Esophagus squamous epithelium (tissue), 5 donors: ENCODE data around the gene TSPAN5. TPM values are rescaled to one million over a fixed set of nuclear protein-coding genes. Genes with fewer than 3 reads are reported as not detected.

Experiments used
- DNase-seq: peaks from one replicate; lab custom pipeline; 2025; lab: John Stamatoyannopoulos, UW
- H3K27ac ChIP-seq, 4 donors: fragments of 200-600 bp; sonication (generic); one replicate each; pipeline ENCODE4 v1.5.1; 2016 to 2019; ENCODE audit warnings: mild to moderate bottlenecking in 1 of 4
- H3K27me3 ChIP-seq, 4 donors: fragments of 200-600 bp; sonication (generic); 1 replicate in 3 of 4; 2 replicates in 1 of 4; pipeline versions ENCODE4 v1.5.1 to v1.6.0; 2017 to 2021; ENCODE audit warnings: antibody characterized with exemption in 1 of 4
- H3K36me3 ChIP-seq, 3 donors: fragments of 200-600 bp; sonication (generic); one replicate each; pipeline ENCODE4 v1.5.1; 2016 to 2019
- H3K4me1 ChIP-seq, 3 donors: fragments of 200-600 bp; sonication (generic); one replicate each; pipeline ENCODE4 v1.5.1; 2017 to 2019
- H3K4me3 ChIP-seq, 4 donors: fragments of 200-600 bp; sonication (generic); 1 replicate in 3 of 4; 2 replicates in 1 of 4; pipeline ENCODE4 v1.5.1; 2016 to 2019; ENCODE audit warnings: mild to moderate bottlenecking in 2 of 4, moderate library complexity in 1 of 4
- H3K9me3 ChIP-seq, 3 donors: fragments of 200-600 bp; sonication (generic); one replicate each; pipeline ENCODE4 v1.5.1; 2016 to 2019
- POLR2A ChIP-seq, 4 donors: fragments of 450-650 bp; IDR thresholded peaks; one replicate each; pipeline ENCODE4 v1.6.1; 2017; ENCODE audit warnings: antibody characterized with exemption in 4 of 4, mild to moderate bottlenecking in 4 of 4, moderate library complexity in 3 of 4
- WGBS, 2 donors: methylation state at CpG; one replicate each; pipeline ENCODE4 v1.1.5; 2018; 5-methylcytosine and 5-hydroxymethylcytosine counted together
- intact Hi-C: fragments of 100-400 bp; cut with DNase I; formaldehyde crosslinking; loops from one replicate; pipeline ENCODE4 v1.15.0; 2022
- total RNA-seq, 4 donors: library from RNA; depleted of rRNA; stranded (reverse); fragments of >200 nt; gene quantifications; one replicate each; pipeline ENCODE4 v1.1.0, GENCODE V29; 2016
- TF ChIP-seq, protein P1 (sequence below), 6 experiments: fragments of 450-650 bp in 4 of 6; fragments of 200-600 bp in 2 of 6; sonication (generic) in 2 of 6; IDR thresholded peaks; one replicate each; pipeline ENCODE4 v1.5.1; 2016 to 2019; ENCODE audit warnings: antibody characterized with exemption in 6 of 6, mild to moderate bottlenecking in 4 of 6, moderate library complexity in 4 of 6
- donor health status: DM: yes; HTN: yes; CAD: no.

TSPAN5 gene
- total RNA-seq, 4 donors from 2014 or later: 10.9 to 19.0 (median 13.9) TPM

DNA sequence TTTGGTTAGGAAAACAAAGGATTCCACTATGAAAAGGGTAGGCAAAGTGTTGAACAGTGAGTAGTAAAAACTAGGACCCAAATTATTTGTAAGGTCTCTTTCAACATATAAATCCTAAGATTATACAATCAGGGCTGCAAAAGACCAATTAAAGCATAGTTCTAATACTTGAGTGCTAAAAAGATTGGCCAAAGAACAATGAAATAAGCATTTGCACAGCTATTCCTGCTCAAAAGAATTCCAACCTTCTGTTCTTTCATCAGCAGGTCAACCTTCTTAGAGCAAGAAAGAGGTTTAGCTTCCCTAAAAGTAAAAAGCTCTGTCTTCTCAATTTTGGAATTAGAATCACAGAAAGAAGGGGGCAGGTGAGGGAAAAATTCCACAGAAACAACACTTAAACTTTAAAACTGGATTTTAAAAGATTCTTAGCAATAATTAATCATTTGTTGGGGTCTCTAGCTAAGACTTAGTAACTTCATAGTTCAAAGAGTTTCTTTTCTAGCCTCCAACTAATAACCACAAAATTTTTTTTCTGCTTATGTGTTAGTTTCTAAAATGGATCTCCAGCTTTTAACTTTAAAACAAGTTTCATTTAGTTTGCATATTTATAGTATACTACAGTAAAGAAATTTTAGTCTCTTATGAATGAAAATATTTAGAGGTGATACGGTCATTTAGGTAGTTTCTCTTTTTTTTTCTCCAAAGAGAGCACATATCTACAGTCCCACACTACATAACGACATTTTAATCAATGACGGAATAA lies 16.3 kb downstream of the TSPAN5 start:
- no peak overlapping the region for H3K4me3 ChIP-seq
- H3K27ac ChIP-seq: no peak overlapping the region
- WGBS, 2 donors: 85 to 94% methylated on average over 3 of the region's 3 CpGs
- no peaks in the 10 kb centered on the region for H3K27me3 ChIP-seq
- DNase-seq: no peak
- H3K36me3 ChIP-seq: no peaks in the 10 kb centered on the region
- TF ChIP-seq, protein P1, sequence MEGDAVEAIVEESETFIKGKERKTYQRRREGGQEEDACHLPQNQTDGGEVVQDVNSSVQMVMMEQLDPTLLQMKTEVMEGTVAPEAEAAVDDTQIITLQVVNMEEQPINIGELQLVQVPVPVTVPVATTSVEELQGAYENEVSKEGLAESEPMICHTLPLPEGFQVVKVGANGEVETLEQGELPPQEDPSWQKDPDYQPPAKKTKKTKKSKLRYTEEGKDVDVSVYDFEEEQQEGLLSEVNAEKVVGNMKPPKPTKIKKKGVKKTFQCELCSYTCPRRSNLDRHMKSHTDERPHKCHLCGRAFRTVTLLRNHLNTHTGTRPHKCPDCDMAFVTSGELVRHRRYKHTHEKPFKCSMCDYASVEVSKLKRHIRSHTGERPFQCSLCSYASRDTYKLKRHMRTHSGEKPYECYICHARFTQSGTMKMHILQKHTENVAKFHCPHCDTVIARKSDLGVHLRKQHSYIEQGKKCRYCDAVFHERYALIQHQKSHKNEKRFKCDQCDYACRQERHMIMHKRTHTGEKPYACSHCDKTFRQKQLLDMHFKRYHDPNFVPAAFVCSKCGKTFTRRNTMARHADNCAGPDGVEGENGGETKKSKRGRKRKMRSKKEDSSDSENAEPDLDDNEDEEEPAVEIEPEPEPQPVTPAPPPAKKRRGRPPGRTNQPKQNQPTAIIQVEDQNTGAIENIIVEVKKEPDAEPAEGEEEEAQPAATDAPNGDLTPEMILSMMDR (IDR thresholded peaks at IDR 0.05): no peak
- TF ChIP-seq POLR2A (IDR thresholded peaks at IDR 0.05): no peak
- H3K9me3 ChIP-seq: no peaks in the 10 kb centered on the region
- intact Hi-C loops: no loop called here
- H3K4me1 ChIP-seq: peaks cover 0 to 37% (median 0%) of the 10 kb centered on the region in 3 donors

DNA sequence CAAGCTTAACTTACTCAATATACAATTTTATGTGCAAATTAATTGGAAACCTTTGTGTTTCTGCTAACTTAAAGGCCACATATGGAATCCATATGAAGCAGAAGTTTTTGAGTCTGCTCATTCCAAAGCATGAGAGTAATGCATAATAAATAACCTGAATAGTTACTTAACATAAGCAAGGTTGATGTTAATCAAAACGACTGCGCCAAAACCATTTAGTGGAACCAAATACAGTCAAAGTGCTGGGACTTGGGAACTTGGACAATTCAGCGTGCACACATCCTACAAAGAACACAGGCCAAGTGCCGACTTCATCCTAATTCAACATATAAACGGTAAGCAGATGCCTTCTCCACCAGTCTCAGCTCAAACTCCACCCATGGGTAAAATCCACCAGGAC lies 17.0 kb downstream of the TSPAN5 start:
- no peaks in the 10 kb centered on the region for H3K36me3 ChIP-seq
- no peaks in the 10 kb centered on the region for H3K27me3 ChIP-seq
- no peak overlapping the region for H3K27ac ChIP-seq
- 78 to 83% methylated on average over 5 of the region's 5 CpGs for WGBS, 2 donors
- H3K4me1 ChIP-seq: peaks cover 0 to 37% (median 0%) of the 10 kb centered on the region in 3 donors
- H3K9me3 ChIP-seq: no peaks in the 10 kb centered on the region
- DNase-seq: no peak
- intact Hi-C loops: no loop called here
- no peak overlapping the region for H3K4me3 ChIP-seq
- TF ChIP-seq, protein P1 (IDR thresholded peaks at IDR 0.05): no peak
- TF ChIP-seq POLR2A (IDR thresholded peaks at IDR 0.05): no peak

DNA sequence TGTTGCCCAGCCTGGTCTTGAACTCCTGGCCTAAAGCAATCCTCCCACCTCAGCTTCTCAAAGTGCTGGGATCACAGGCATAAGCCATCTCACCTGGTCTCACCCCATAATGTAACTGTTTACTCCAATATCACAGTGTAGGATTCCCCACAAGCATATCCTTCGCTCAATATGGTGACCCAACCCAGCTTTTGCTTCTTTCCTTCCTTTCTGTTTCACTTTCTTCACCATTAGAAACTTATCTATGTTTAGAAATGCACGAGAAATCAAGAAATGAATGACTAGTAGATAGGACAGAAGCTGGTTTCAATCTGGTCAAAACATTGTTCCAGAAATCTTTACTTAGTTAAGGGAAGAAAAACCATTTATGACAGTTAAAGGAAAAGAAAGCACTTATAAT lies 18.9 kb downstream of the TSPAN5 start:
- H3K27me3 ChIP-seq: no peaks in the 10 kb centered on the region
- no peak for DNase-seq
- no peaks in the 10 kb centered on the region for H3K9me3 ChIP-seq
- H3K27ac ChIP-seq: no peak overlapping the region
- intact Hi-C loops: no loop called here
- H3K4me1 ChIP-seq: peaks cover 0 to 34% (median 0%) of the 10 kb centered on the region in 3 donors
- no peak for TF ChIP-seq POLR2A (IDR thresholded peaks at IDR 0.05)
- TF ChIP-seq, protein P1 (IDR thresholded peaks at IDR 0.05): no peak
- H3K4me3 ChIP-seq: no peak overlapping the region
- H3K36me3 ChIP-seq: no peaks in the 10 kb centered on the region
- 55 to 89% methylated on average over 2 of the region's 2 CpGs for WGBS, 2 donors

DNA sequence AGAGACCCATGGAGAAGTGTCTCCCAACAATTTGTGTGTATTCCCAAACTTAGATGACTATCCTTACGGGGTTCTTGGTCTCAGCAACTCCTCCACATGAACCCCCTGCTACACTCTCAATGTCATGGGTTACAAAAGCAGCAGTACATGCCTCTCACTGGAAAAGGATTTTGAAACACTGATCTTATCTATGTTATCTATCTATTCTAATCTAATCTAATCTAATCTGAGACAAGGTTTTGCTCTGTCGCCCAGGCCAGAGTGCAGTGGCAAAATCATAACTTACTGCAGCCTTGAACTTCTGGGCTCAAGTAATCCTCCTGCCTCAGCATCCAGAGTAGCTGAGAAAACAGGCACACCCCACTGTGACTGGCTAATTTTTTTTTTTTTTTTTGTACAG lies 19.3 kb downstream of the TSPAN5 start:
- H3K9me3 ChIP-seq: no peaks in the 10 kb centered on the region
- H3K4me1 ChIP-seq: peaks cover 0 to 32% (median 0%) of the 10 kb centered on the region in 3 donors
- no peak overlapping the region for H3K4me3 ChIP-seq
- intact Hi-C loops: no loop called here
- H3K36me3 ChIP-seq: no peaks in the 10 kb centered on the region
- 92 to 96% methylated on average over 2 of the region's 2 CpGs for WGBS, 2 donors
- no peak for TF ChIP-seq POLR2A (IDR thresholded peaks at IDR 0.05)
- TF ChIP-seq, protein P1 (IDR thresholded peaks at IDR 0.05): no peak
- H3K27me3 ChIP-seq: no peaks in the 10 kb centered on the region
- H3K27ac ChIP-seq: no peak overlapping the region
- DNase-seq: no peak

DNA sequence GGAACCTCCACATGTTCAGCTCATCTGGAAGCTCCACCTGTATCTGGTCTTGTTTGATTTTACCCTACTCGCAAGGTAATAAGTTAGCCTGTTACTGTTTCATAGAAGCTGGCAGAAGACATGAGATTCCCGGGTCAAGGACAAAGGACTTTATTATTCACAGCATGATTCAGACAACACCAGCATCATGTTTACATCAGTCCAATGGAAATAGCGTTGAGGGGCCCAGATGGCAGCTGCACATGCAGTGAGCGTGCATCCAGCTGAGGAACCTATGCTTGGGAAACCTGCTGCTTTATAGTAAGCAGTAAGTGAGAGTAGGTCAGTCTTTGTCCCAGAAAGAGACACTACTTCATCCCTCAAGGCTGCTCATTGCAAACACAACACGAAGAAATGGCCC lies 19.8 kb downstream of the TSPAN5 start:
- peaks cover 0 to 28% (median 0%) of the 10 kb centered on the region in 3 donors for H3K4me1 ChIP-seq
- DNase-seq: no peak
- H3K27me3 ChIP-seq: no peaks in the 10 kb centered on the region
- no peaks in the 10 kb centered on the region for H3K9me3 ChIP-seq
- 82 to 95% methylated on average over 5 of the region's 5 CpGs for WGBS, 2 donors
- no peak overlapping the region for H3K27ac ChIP-seq
- intact Hi-C loops: no loop called here
- no peak for TF ChIP-seq POLR2A (IDR thresholded peaks at IDR 0.05)
- TF ChIP-seq, protein P1 (IDR thresholded peaks at IDR 0.05): no peak
- no peak overlapping the region for H3K4me3 ChIP-seq
- no peaks in the 10 kb centered on the region for H3K36me3 ChIP-seq
